GM18951 (cell line): ENCODE results near the gene TFDP1.

Experiments used
- POLR2A ChIP-seq: IDR thresholded peaks from 4 replicates; pipeline ENCODE4 v1.6.1; 2011; ENCODE audit warnings: mild to moderate bottlenecking; ENCODE audit not compliant: insufficient read length, insufficient read depth; ENCODE audit errors: extremely low read depth
- in situ Hi-C: fragments of 300-500 bp; cut with MboI; formaldehyde crosslinking; loops from one replicate; pipeline ENCODE4 v1.12.0; 2022; ENCODE audit warnings: low sequenced_read_pairs, mixed read lengths, inconsistent platforms; ENCODE audit not compliant: unreplicated experiment

The TFDP1 gene

GRCh38 chr13:113634279-113635047, 49.9 kb downstream of the TFDP1 start:
- no peak for TF ChIP-seq POLR2A
- in situ Hi-C loops, result no loop called here

GRCh38 chr13:113635048-113635420, 50.5 kb downstream of the TFDP1 start:
- in situ Hi-C loops, result no loop called here

GRCh38 chr13:113635709-113636108, 51.2 kb downstream of the TFDP1 start:
- no peak for TF ChIP-seq POLR2A
- in situ Hi-C loops, result no loop called here

More at GRCh38 chr13:113635048-113635420, 50.5 kb downstream of the TFDP1 start:
- TF ChIP-seq POLR2A, result no peak

GRCh38 chr13:113636266-113636963, 51.9 kb downstream of the TFDP1 start:
- no peak for TF ChIP-seq POLR2A
- in situ Hi-C loops, result no loop called here

GRCh38 chr13:113637262-113638160, 53.0 kb downstream of the TFDP1 start:
- in situ Hi-C loops, result no loop called here
- TF ChIP-seq POLR2A, result no peak

- TF ChIP-seq POLR2A, result no peak
- in situ Hi-C loops, result no loop called here
Measured at GRCh38 chr13:113638173-113638746, 53.7 kb downstream of the TFDP1 start.

GRCh38 chr13:113638806-113639205, 54.3 kb downstream of the TFDP1 start:
- in situ Hi-C loops, result no loop called here
- TF ChIP-seq POLR2A, result no peak

GRCh38 chr13:113639616-113640262, 55.2 kb downstream of the TFDP1 start:
- no peak for TF ChIP-seq POLR2A
- in situ Hi-C loops, result no loop called here

- TF ChIP-seq POLR2A, result no peak
- in situ Hi-C loops, result no loop called here
Measured at GRCh38 chr13:113641426-113641825, 56.9 kb downstream of the TFDP1 start.

GRCh38 chr13:113642563-113642962, 58.0 kb downstream of the TFDP1 start:
- TF ChIP-seq POLR2A, result no peak
- in situ Hi-C loops, result no loop called here

GRCh38 chr13:113643593-113643992, 59.0 kb downstream of the TFDP1 start:
- no peak for TF ChIP-seq POLR2A
- in situ Hi-C loops, result no loop called here

GRCh38 chr13:113644800-113645199, 60.2 kb downstream of the TFDP1 start:
- TF ChIP-seq POLR2A, result no peak
- in situ Hi-C loops, result no loop called here
